Naive thymus-derived CD8-positive, alpha-beta T cell (primary cell): ENCODE data around the gene HBZ. TPM values are rescaled to one million over a fixed set of nuclear protein-coding genes. Genes with fewer than 3 reads are reported as not detected.

Source experiments
- ATAC-seq, 2 donors: fragments of 150-1000 bp; cut with Tn5 transposase in 1 of 2; sonication (Bioruptor Pico), chemical (Tn5 transposase) in 1 of 2; 1 replicate in 1 of 2; 2 replicates in 1 of 2; pipeline ENCODE4 v1.10.0; 2021; ENCODE audit warnings: mild to moderate bottlenecking in 2 of 2, moderate library complexity in 2 of 2
- POLR2A ChIA-PET: fragments of 350-600 bp; sonication (Branson Sonifier 250); formaldehyde crosslinking; loops from one replicate; lab custom pipeline; 2021; ENCODE audit warnings: antibody characterized with exemption; lab: Charles Lee
- DNase-seq, 10 donors: peaks; one replicate each; pipeline versions ENCODE4 v3.0.0 to v3.0.0-alpha.2; 2020 to 2022
- H3K27ac Mint-ChIP-seq, 10 donors: one replicate each; pipeline ENCODE4 v1.8.0; 2020 to 2022; ENCODE audit warnings: mild to moderate bottlenecking in 10 of 10, mixed read lengths in 10 of 10, moderate library complexity in 4 of 10, inconsistent platforms in 1 of 10
- H3K27me3 Mint-ChIP-seq, 5 donors: one replicate each; pipeline ENCODE4 v1.8.0; 2021 to 2022; ENCODE audit warnings: mixed read lengths in 5 of 5
- H3K36me3 Mint-ChIP-seq, 3 donors: one replicate each; pipeline ENCODE4 v1.8.0; 2020 to 2022; ENCODE audit warnings: mixed read lengths in 3 of 3, mild to moderate bottlenecking in 2 of 3, inconsistent platforms in 1 of 3
- H3K4me1 Mint-ChIP-seq, 4 donors: one replicate each; pipeline ENCODE4 v1.8.0; 2021 to 2022; ENCODE audit warnings: mixed read lengths in 4 of 4
- H3K4me3 Mint-ChIP-seq, 10 donors: one replicate each; pipeline ENCODE4 v1.8.0; 2020 to 2022; ENCODE audit warnings: mild to moderate bottlenecking in 10 of 10, mixed read lengths in 10 of 10, moderate library complexity in 6 of 10, inconsistent platforms in 1 of 10
- H3K9me3 Mint-ChIP-seq, 9 donors: one replicate each; pipeline ENCODE4 v1.8.0; 2020 to 2022; ENCODE audit warnings: mixed read lengths in 9 of 9, mild to moderate bottlenecking in 3 of 9, inconsistent platforms in 1 of 9, moderate library complexity in 1 of 9
- polyA plus RNA-seq, 3 donors: library from polyadenylated mRNA; unstranded; fragments of 300-500 nt; fragmentation: Illumina TruSeq; gene quantifications; one replicate each; pipeline ENCODE4 v1.2.3, GENCODE V29; 2021
- total RNA-seq, 8 experiments: library from RNA in 2 of 8; stranded (reverse) in 2 of 8; gene quantifications; one replicate each; pipeline ENCODE4 v1.2.3 and lab custom pipeline; 2021 to 2026

The HBZ gene
- total and polyA plus RNA-seq, 5 experiments from 2014 or later, result not detected

DNA sequence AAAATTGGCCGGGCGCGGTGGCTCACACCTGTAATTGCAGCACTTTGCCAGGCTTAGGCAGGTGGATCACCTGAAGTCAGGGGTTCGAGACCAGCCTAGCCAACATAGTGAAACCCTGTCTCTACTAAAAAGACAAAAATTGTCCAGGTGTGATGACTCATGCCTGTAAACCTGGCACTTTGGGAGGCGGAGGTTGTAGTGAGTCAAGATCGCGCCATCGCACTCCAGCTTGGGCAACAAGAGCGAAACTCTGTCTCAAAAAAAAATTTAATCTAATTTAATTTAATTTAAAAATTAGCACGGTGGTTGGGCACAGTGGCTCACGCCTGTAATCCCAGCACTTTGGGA is 26.2 kb downstream of the HBZ start:
- Mint-ChIP-seq H3K27ac (no peak overlapping the region), H3K4me3 (no peak overlapping the region), H3K27me3 (peaks cover 18 to 34% (median 33%) of the 10 kb centered on the region in 5 donors), H3K9me3 (no peaks in the 10 kb centered on the region), H3K4me1 (peaks cover 1 to 23% (median 15%) of the 10 kb centered on the region in 4 donors), H3K36me3 (no peaks in the 10 kb centered on the region)
- no peak for DNase-seq
- POLR2A ChIA-PET, result no interaction called here
- ATAC-seq, result no peak

DNA sequence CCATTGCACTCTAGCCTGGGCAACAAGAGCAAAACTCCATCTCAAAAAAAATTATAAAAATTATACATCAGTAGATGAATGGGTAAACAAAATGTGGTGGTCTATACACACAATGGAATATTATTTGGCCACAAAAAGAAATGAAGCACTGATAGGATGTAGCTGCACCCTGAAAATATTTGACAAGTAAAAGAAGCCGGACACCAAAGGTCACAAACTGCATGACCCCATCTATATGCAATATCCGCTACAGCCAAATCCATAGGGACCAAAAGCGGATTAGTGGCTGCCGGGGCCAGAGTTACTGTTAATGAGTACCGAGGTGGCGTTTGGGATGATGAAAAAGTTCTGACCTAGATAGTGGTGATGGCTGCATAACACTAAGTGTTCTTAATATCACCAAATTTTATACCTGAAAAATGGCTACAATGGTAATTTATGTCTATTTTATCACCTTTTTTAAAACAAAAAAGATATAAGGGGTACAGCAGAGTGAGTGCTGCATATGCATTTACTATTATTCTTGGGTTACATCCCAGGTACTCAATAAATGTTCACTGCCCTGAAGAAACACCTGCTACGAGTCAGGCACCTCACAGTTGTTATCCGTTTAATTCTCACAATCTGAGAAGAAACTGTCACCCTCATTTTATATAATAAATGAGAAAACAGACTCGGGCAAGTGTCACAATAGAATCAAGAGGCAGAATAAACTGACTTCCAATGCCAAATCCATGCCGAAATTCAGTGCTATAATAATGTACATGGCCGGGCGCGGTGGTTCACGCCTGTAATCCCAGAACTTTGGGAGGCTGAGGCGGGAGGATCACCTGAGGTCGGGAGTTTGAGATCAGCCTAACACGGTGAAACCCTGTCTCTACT is 27.0 kb downstream of the HBZ start:
- no peak overlapping the region for H3K27ac Mint-ChIP-seq
- H3K4me1 Mint-ChIP-seq, result peaks cover 1 to 20% (median 13%) of the 10 kb centered on the region in 4 donors
- ATAC-seq, result no peak
- no peaks in the 10 kb centered on the region for H3K36me3 Mint-ChIP-seq
- no peaks in the 10 kb centered on the region for H3K9me3 Mint-ChIP-seq
- peaks cover 17 to 31% (median 25%) of the 10 kb centered on the region in 5 donors for H3K27me3 Mint-ChIP-seq
- H3K4me3 Mint-ChIP-seq, result peak overlapping the region; percentile 33 to 67 (median 56)
- POLR2A ChIA-PET, result no interaction called here
- DNase-seq, result no peak

DNA sequence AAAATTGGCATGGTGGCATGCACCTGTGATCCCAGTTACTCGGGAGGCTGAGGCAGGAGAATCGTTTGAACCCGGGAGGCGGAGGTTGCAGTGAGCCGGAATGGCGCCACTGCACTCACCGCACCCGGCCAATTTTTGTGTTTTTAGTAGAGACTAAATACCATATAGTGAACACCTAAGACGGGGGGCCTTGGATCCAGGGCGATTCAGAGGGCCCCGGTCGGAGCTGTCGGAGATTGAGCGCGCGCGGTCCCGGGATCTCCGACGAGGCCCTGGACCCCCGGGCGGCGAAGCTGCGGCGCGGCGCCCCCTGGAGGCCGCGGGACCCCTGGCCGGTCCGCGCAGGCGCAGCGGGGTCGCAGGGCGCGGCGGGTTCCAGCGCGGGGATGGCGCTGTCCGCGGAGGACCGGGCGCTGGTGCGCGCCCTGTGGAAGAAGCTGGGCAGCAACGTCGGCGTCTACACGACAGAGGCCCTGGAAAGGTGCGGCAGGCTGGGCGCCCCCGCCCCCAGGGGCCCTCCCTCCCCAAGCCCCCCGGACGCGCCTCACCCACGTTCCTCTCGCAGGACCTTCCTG is 27.7 kb downstream of the HBZ start, which contains the start of gene HBQ1:
TSS of gene HBQ1 (plus strand) at position 359 of the 575 bp plus-strand sequence. CDS start at position 387, 28 bp downstream.
- peaks cover 0 to 2% (median 0%) of the 10 kb centered on the region in 3 donors for H3K36me3 Mint-ChIP-seq
- ATAC-seq (peak; percentile 23 to 24), DNase-seq (peak in 8 of 10 donors; percentile 15 to 65 (median 48))
- peak within 1 kb of the TSS; percentile 50 to 67 (median 58) for H3K4me3 Mint-ChIP-seq
- POLR2A ChIA-PET, result interaction anchor here (0.9 kb wide), 1 partner anchor 41 kb away, joined by 6 read pairs; the partner anchor contains the start of gene NPRL3
- no peak within 1 kb of the TSS for H3K27ac Mint-ChIP-seq
- peaks cover 10 to 24% (median 18%) of the 10 kb centered on the region in 5 donors for H3K27me3 Mint-ChIP-seq
- H3K9me3 Mint-ChIP-seq, result no peaks in the 10 kb centered on the region
- H3K4me1 Mint-ChIP-seq, result peaks cover under 1 to 14% (median 7%) of the 10 kb centered on the region in 4 donors

DNA sequence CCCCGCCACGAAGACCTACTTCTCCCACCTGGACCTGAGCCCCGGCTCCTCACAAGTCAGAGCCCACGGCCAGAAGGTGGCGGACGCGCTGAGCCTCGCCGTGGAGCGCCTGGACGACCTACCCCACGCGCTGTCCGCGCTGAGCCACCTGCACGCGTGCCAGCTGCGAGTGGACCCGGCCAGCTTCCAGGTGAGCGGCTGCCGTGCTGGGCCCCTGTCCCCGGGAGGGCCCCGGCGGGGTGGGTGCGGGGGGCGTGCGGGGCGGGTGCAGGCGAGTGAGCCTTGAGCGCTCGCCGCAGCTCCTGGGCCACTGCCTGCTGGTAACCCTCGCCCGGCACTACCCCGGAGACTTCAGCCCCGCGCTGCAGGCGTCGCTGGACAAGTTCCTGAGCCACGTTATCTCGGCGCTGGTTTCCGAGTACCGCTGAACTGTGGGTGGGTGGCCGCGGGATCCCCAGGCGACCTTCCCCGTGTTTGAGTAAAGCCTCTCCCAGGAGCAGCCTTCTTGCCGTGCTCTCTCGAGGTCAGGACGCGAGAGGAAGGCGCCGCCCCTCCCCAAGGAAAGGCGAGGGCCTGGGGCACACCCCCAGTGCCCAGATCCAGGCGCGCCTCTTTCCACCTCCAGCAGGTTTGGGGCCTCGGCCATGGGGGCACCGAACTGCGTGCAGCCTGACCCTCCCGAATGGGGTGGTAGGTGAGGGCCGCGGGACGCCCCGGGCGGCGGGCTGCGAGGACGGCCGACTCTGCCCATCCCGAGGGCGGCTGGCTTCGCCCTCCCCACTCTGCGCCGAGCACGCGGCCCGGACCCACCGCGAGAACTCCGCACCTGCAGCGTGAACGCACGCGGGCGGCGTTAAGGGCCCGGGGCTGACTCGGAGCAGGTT is 28.5 kb downstream of the HBZ start:
- peak; percentile 72 to 91 (median 87) for DNase-seq

DNA sequence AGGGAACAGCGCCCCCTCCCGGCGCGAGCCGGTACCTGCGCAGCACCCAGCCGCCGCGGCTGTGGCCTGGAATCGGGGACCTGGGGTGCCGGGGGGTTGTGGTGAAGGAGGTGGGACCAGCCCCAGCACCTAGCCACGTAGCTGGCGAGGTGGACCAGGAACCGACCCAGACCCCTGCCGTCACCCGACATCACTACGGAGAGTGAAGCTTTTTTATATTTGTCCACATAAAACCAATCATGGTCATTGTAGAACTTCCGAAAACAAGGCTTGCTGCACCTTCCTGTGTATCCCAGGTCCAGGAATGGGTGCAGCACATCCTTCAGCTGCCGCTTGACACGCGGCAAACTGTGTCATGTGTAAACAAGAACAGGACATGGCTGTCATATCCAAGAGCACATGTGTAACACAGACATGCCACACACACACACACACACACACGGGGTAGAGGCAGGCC is 29.1 kb downstream of the HBZ start:
- POLR2A ChIA-PET, result interaction anchor here (0.5 to 1.6 kb wide), 7 partner anchors 13 to 1134 kb away, joined by 3 to 7 read pairs (median 4); no protein-coding TSS in a partner anchor
- no peak for ATAC-seq

More for the DNA sequence above, 28.5 kb downstream of the HBZ start:
- POLR2A ChIA-PET, result interaction anchor here (0.5 to 1.6 kb wide), 4 partner anchors 13 to 173 kb away, joined by 4 to 6 read pairs (median 4); partner anchors contain the start of gene NPRL3
- H3K36me3 Mint-ChIP-seq, result peaks cover 0 to 7% (median 0%) of the 10 kb centered on the region in 3 donors
- peak overlapping the region; percentile 33 to 61 (median 51) for H3K4me3 Mint-ChIP-seq
- peak; percentile 82 to 87 for ATAC-seq
- peaks cover 0 to 10% (median 3%) of the 10 kb centered on the region in 4 donors for H3K4me1 Mint-ChIP-seq
- H3K27me3 Mint-ChIP-seq, result peaks cover 5 to 19% (median 10%) of the 10 kb centered on the region in 5 donors
- no peak overlapping the region for H3K27ac Mint-ChIP-seq
- H3K9me3 Mint-ChIP-seq, result no peaks in the 10 kb centered on the region

DNA sequence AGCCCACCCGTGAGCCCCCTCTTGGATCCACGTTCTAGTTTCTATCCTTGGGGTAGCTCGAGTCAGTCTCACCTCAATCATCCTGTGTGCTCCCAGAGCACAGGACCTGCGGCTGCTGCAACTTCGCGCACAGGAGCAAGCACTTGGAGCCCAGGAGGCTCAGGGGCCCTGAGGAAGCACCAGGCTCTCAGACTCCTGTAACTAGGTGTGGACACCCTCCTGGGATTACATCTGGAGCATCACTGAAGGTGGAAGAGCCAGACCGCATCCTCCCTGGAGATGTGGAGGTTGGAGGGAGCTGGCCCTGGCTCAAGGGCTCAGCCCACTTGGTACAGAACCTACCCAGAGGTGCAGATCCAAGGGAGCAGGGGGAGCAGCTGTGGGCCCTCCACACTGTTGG is 30.6 kb downstream of the HBZ start:
- DNase-seq (no peak), ATAC-seq (no peak)
- POLR2A ChIA-PET, result interaction anchor here (1.0 kb wide), 1 partner anchor 81 kb away, joined by 3 read pairs; no protein-coding TSS in a partner anchor
- Mint-ChIP-seq H3K27me3 (peaks cover 0 to 12% (median 3%) of the 10 kb centered on the region in 5 donors), H3K4me1 (peaks cover 0 to 5% (median 3%) of the 10 kb centered on the region in 4 donors), H3K4me3 (no peak overlapping the region), H3K27ac (peak overlapping the region in 2 of 10 donors; percentile 14 to 44), H3K36me3 (peaks cover 0 to 12% (median 0%) of the 10 kb centered on the region in 3 donors), H3K9me3 (no peaks in the 10 kb centered on the region)

More for the DNA sequence above, 29.1 kb downstream of the HBZ start:
- H3K4me3 Mint-ChIP-seq, result peak overlapping the region in 3 of 10 donors; percentile 54 to 59 (median 57)
- H3K36me3 Mint-ChIP-seq, result peaks cover 0 to 7% (median 0%) of the 10 kb centered on the region in 3 donors
- H3K9me3 Mint-ChIP-seq, result no peaks in the 10 kb centered on the region
- no peak for DNase-seq
- peaks cover 0 to 10% (median 3%) of the 10 kb centered on the region in 4 donors for H3K4me1 Mint-ChIP-seq
- H3K27ac Mint-ChIP-seq, result peak overlapping the region in 2 of 10 donors; percentile 62 to 75
- H3K27me3 Mint-ChIP-seq, result peaks cover 5 to 19% (median 10%) of the 10 kb centered on the region in 5 donors

GRCh38 chr16:185213-185612 is 32.8 kb downstream of the HBZ start:
- peaks cover 0 to 31% (median 6%) of the 10 kb centered on the region in 3 donors for H3K36me3 Mint-ChIP-seq
- no peaks in the 10 kb centered on the region for H3K27me3 Mint-ChIP-seq
- peaks cover 0 to 9% (median 7%) of the 10 kb centered on the region in 4 donors for H3K4me1 Mint-ChIP-seq
- no peaks in the 10 kb centered on the region for H3K9me3 Mint-ChIP-seq
- H3K27ac Mint-ChIP-seq, result peak overlapping the region in 2 of 10 donors; percentile 31 to 37
- H3K4me3 Mint-ChIP-seq, result no peak overlapping the region
- ATAC-seq (no peak), DNase-seq (no peak)
- POLR2A ChIA-PET, result no interaction called here

DNA sequence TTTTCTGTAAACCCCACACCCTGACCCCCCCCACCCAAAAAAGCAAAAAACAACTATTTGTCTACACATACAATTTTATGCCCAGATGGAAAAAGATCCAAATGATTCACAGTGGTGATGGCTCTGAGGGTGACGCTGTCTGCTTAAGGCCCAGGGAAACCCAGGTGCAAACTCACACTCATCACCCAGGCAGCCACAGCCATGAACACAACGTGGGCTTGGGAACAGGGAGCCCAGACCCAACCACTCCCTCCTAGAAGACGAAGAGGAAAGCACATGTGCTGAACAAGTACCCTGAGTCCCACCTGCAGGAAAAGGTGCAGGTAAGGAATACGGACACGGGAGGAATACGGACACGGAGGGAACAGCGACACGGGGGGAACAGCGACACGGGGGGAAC is 33.2 kb downstream of the HBZ start:
- POLR2A ChIA-PET, result no interaction called here
- H3K36me3 Mint-ChIP-seq, result peaks cover 0 to 36% (median 6%) of the 10 kb centered on the region in 3 donors
- no peaks in the 10 kb centered on the region for H3K27me3 Mint-ChIP-seq
- ATAC-seq, result no peak
- peaks cover 0 to 9% (median 7%) of the 10 kb centered on the region in 4 donors for H3K4me1 Mint-ChIP-seq
- DNase-seq, result no peak
- H3K9me3 Mint-ChIP-seq, result no peaks in the 10 kb centered on the region
- H3K4me3 Mint-ChIP-seq, result no peak overlapping the region
- peak overlapping the region in 2 of 10 donors; percentile 46 to 76 for H3K27ac Mint-ChIP-seq

- Mint-ChIP-seq H3K4me3 (no peak overlapping the region), H3K27ac (peak overlapping the region in 1 of 10 donors; percentile 56), H3K9me3 (no peaks in the 10 kb centered on the region), H3K4me1 (peaks cover 0 to 9% (median 9%) of the 10 kb centered on the region in 4 donors), H3K27me3 (no peaks in the 10 kb centered on the region), H3K36me3 (peaks cover 0 to 53% (median 8%) of the 10 kb centered on the region in 3 donors)
- POLR2A ChIA-PET, result no interaction called here
- ATAC-seq (no peak), DNase-seq (no peak)
Measured at GRCh38 chr16:187330-187729, 34.9 kb downstream of the HBZ start.

- Mint-ChIP-seq H3K4me3 (no peak overlapping the region), H3K36me3 (peaks cover 0 to 65% (median 12%) of the 10 kb centered on the region in 3 donors), H3K9me3 (no peaks in the 10 kb centered on the region), H3K27me3 (no peaks in the 10 kb centered on the region), H3K27ac (peak overlapping the region in 5 of 10 donors; percentile 48 to 84 (median 79)), H3K4me1 (peaks cover 0 to 10% (median 9%) of the 10 kb centered on the region in 4 donors)
- ATAC-seq, result peak; percentile 84 to 94
- peak in 6 of 10 donors; percentile 11 to 68 (median 34) for DNase-seq
- POLR2A ChIA-PET, result no interaction called here
Measured at GRCh38 chr16:188674-189073, 36.2 kb downstream of the HBZ start.

DNA sequence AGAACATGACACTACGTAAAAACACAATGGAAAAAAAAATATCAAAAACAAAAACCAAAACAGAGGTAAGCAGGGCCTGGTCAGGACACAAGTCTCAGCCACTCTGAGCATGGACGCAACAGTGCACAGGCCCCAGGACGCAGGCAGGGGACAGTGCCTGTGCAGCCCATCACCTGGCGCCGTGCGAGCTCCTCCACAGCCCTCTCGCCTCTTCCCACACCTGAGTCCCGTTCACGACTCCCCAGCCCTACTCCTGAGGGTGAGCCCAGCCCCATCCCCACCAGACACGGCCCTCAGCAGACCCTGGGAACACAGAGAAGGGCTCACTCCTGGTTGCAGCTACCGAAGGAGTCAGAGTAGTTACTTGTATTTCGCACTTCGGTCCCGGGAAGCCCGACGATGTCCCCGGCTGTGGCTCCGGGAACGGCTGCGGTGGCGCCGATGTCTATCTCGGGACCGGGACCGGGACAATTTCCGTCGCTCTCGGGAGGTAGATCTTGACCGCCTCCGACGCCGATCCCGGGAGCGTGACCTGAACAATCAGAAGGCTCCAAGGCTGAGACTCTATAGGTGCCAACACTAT is 37.3 kb downstream of the HBZ start:
- no peaks in the 10 kb centered on the region for H3K9me3 Mint-ChIP-seq
- no peak for DNase-seq
- peak overlapping the region in 1 of 10 donors; percentile 58 for H3K4me3 Mint-ChIP-seq
- POLR2A ChIA-PET, result no interaction called here
- H3K4me1 Mint-ChIP-seq, result peaks cover 0 to 10% (median 9%) of the 10 kb centered on the region in 4 donors
- no peak for ATAC-seq
- H3K27me3 Mint-ChIP-seq, result no peaks in the 10 kb centered on the region
- peak overlapping the region in 4 of 10 donors; percentile 11 to 67 (median 35) for H3K27ac Mint-ChIP-seq
- H3K36me3 Mint-ChIP-seq, result peaks cover 0 to 75% (median 14%) of the 10 kb centered on the region in 3 donors
